ENCODE results near the gene RAD23A.

The RAD23A gene

DNA sequence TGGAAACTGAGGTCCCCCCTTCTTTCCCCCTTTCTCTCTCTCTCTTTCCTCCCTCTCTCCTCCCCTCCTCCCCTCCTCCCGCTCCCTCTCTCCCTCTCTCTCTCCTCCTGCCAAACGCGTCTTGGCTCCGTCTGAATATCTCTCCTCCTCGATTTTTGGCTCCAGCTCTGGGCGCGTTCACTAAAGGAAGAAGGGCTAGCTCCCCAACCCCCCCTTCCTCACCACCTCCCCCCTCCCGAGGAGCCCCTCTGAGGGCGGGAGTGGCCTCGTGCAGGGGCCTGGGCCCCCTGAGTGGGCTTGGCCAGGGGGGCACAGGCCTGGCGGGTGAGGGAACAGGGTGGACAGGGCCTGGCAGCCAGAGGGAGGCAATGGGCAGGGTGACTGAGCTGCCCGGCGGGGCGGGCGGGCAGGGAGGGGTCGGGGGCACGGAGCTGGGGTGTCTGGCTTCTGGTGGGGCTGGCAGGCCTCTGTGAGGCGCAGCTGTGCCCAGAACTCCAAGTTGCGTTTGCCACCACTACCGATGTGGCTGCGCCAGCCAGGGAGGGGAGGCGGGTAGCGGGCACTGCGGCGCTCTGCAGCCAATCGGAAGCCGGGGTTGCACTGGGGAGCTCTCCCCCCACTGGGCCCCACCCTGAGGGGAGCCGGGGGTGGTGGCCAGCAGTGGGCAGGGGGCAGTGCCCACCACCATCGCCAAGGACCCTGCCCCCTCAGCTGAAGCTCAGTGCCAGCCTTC lies 56.7 kb downstream of the RAD23A start:
- in situ Hi-C loops (cut with MboI; ENCODE audit: low sequenced_read_pairs): no loop called here

- in situ Hi-C loops (cut with MboI; ENCODE audit: low sequenced_read_pairs): no loop called here
Observed at GRCh38 chr19:13003081-13003480, 57.4 kb downstream of the RAD23A start.

Measured in hTERT RPE-1 (cell line).